Right atrium auricular region (tissue), 2 donors: ENCODE measurements around the gene COL13A1. TPM values are rescaled to one million over a fixed set of nuclear protein-coding genes. Genes with fewer than 3 reads are reported as not detected.

Experiments
- DNase-seq: peaks from one replicate; pipeline ENCODE4 v3.0.0-alpha.2; 2019; ENCODE audit warnings: low spot score
- H3K27ac ChIP-seq, 2 donors: fragments of 200-600 bp; sonication (generic); 1 replicate in 1 of 2; 2 replicates in 1 of 2; pipeline ENCODE4 v1.5.1; 2016 to 2019
- H3K27me3 ChIP-seq, 2 donors: fragments of 200-600 bp; sonication (generic); one replicate each; pipeline versions ENCODE4 v1.5.1 to v1.6.0; 2017 to 2019
- H3K36me3 ChIP-seq: fragments of 200-600 bp; sonication (generic); one replicate; pipeline ENCODE4 v1.5.1; 2016
- H3K4me1 ChIP-seq, 2 donors: fragments of 200-600 bp; sonication (generic); one replicate each; pipeline versions ENCODE4 v1.5.1 to v1.6.0; 2017 to 2019
- H3K4me3 ChIP-seq, 2 donors: fragments of 200-600 bp; sonication (generic); 1 replicate in 1 of 2; 2 replicates in 1 of 2; pipeline ENCODE4 v1.5.1; 2017 to 2019; ENCODE audit warnings: mild to moderate bottlenecking in 1 of 2, moderate library complexity in 1 of 2
- H3K9me3 ChIP-seq, 2 donors: fragments of 200-600 bp; sonication (generic); one replicate each; pipeline ENCODE4 v1.5.1; 2019
- total RNA-seq, 2 donors: library from RNA; depleted of rRNA; stranded (reverse); fragments of >200 nt; gene quantifications; one replicate each; pipeline ENCODE4 v1.1.0, GENCODE V29; 2016
- TF ChIP-seq, protein P1 (sequence below), 2 donors: fragments of 200-600 bp; sonication (generic); IDR thresholded peaks; one replicate each; pipeline ENCODE4 v1.5.1; 2019; ENCODE audit warnings: antibody characterized with exemption in 2 of 2

Gene COL13A1
- total RNA-seq, 2 donors from 2014 or later = 5.7 to 11.8 TPM

DNA sequence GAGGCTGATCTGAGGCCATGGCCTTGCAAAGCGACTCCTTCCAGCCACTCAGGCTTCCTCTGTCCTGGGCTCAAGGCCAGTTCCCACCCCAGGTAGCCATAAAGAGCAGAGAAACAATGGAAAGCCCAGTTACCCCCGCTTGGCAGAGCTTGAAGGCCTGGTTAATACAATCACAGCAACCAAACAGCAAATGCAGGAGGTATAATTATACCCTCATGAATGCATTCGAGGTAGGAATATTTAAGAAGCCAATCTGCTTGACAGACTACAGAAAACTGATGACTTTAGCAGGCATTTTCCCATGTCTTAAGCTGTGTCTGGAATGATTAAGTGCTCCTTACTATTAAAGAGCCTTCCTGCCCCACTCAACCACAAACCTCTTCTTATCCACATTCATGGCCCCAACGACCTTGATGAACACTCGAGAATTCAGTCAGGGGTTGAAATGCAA is 136.9 kb downstream of the COL13A1 start:
- TF ChIP-seq, protein P1, sequence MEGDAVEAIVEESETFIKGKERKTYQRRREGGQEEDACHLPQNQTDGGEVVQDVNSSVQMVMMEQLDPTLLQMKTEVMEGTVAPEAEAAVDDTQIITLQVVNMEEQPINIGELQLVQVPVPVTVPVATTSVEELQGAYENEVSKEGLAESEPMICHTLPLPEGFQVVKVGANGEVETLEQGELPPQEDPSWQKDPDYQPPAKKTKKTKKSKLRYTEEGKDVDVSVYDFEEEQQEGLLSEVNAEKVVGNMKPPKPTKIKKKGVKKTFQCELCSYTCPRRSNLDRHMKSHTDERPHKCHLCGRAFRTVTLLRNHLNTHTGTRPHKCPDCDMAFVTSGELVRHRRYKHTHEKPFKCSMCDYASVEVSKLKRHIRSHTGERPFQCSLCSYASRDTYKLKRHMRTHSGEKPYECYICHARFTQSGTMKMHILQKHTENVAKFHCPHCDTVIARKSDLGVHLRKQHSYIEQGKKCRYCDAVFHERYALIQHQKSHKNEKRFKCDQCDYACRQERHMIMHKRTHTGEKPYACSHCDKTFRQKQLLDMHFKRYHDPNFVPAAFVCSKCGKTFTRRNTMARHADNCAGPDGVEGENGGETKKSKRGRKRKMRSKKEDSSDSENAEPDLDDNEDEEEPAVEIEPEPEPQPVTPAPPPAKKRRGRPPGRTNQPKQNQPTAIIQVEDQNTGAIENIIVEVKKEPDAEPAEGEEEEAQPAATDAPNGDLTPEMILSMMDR (IDR thresholded peaks at IDR 0.05) = no peak
- Histone ChIP-seq H3K4me1 (no peaks in the 10 kb centered on the region), H3K9me3 (no peaks in the 10 kb centered on the region), H3K36me3 (no peaks in the 10 kb centered on the region), H3K27me3 (no peaks in the 10 kb centered on the region), H3K4me3 (no peak overlapping the region), H3K27ac (no peak overlapping the region)
- DNase-seq = no peak

DNA sequence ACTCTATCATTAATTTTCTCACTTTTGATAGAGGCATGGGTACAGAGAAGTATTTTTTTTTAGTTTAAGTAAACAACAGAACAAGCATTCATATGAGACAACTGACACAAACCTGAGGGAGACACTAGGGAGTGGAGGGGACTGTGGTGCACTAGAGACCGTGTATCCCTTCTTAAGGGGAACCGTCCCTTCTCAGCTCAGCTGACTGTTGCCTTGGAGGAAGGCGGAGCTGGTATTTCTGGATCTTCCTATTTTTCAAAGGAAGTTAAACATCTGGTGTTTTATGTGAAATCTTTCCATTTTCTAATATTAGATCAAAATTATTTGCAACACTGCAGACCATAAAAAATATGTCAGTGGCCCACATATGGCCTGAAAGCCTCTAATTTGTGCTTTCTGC is 137.4 kb downstream of the COL13A1 start:
- Histone ChIP-seq H3K9me3 (no peaks in the 10 kb centered on the region), H3K4me1 (no peaks in the 10 kb centered on the region), H3K36me3 (no peaks in the 10 kb centered on the region), H3K4me3 (no peak overlapping the region), H3K27ac (no peak overlapping the region), H3K27me3 (no peaks in the 10 kb centered on the region)
- no peak for DNase-seq
- TF ChIP-seq, protein P1 (IDR thresholded peaks at IDR 0.05) = no peak

DNA sequence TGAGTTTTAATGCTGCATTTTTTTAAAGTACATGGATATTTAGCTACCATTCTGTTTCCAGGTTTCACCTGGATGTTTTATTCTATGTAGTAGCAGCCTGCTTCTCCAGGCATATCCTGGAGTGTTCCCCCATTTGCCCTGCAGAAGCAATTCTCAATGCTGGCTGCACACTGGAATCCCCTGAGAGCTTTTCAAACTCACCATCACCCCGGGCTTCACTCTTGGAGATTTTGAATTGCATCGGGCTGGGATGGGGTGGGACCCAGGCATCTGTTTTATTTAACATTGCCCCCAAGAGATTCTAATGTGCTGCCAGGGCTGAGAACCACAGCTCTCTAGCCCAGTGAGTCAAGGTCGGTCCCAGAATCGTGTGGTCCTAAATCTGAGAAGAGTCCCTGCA is 137.8 kb downstream of the COL13A1 start:
- TF ChIP-seq, protein P1 (IDR thresholded peaks at IDR 0.05) = no peak
- H3K27ac ChIP-seq = no peak overlapping the region
- H3K4me3 ChIP-seq = no peak overlapping the region
- H3K36me3 ChIP-seq = no peaks in the 10 kb centered on the region
- no peaks in the 10 kb centered on the region for H3K9me3 ChIP-seq
- no peaks in the 10 kb centered on the region for H3K27me3 ChIP-seq
- no peak for DNase-seq
- H3K4me1 ChIP-seq = no peaks in the 10 kb centered on the region

DNA sequence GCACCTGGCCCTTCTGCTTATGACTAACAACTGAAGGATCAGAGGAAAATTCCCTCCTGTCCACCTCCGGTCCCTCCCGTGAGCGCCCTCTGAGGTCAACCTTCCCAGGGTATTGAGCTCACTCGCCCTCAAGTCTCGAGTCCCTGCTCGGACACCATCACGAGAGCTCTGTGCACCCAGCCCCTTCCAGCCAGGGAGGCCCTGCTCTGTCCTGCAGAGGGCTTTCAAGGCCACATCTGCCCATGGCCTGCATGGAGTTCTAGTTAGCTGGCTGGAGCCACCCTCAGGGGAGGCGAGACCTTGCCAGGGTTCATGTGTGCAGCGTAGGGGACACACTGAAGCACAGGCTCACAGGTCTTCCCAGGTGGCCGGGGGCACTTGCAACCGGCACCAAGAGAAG is 140.0 kb downstream of the COL13A1 start:
- no peak overlapping the region for H3K4me3 ChIP-seq
- H3K27me3 ChIP-seq = no peaks in the 10 kb centered on the region
- no peaks in the 10 kb centered on the region for H3K4me1 ChIP-seq
- TF ChIP-seq, protein P1 (IDR thresholded peaks at IDR 0.05) = no peak
- no peaks in the 10 kb centered on the region for H3K9me3 ChIP-seq
- no peak overlapping the region for H3K27ac ChIP-seq
- no peak for DNase-seq
- no peaks in the 10 kb centered on the region for H3K36me3 ChIP-seq

DNA sequence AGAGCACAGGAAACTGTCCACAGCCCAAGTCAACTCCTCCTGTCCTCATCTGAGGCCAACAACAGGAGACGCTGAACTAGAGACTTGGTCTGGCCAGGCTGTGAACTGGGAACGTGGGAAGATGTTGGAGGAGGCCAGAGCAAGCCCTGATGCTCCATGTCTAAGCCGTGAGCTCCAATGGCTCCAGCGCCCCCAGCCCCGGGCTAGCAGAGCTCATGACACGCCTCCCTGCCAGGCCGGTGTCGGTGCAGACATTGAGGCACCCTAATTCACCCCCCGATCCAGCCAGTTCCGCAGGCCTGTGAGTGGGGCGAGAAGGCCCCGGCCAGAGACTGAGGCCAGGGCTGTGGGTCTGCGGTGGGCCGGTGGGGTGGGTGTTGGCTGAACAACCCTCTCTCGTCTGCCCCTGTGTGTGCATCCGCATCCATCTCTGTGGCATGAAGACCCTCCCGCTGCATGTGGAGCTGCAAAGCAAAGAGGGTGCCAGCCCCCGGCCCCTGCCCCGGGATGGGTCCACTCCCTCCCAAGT is 141.7 kb downstream of the COL13A1 start:
- Histone ChIP-seq H3K9me3 (no peaks in the 10 kb centered on the region), H3K27ac (no peak overlapping the region), H3K27me3 (no peaks in the 10 kb centered on the region), H3K4me1 (no peaks in the 10 kb centered on the region), H3K36me3 (no peaks in the 10 kb centered on the region), H3K4me3 (no peak overlapping the region)
- TF ChIP-seq, protein P1 (IDR thresholded peaks at IDR 0.05) = no peak
- DNase-seq = no peak

DNA sequence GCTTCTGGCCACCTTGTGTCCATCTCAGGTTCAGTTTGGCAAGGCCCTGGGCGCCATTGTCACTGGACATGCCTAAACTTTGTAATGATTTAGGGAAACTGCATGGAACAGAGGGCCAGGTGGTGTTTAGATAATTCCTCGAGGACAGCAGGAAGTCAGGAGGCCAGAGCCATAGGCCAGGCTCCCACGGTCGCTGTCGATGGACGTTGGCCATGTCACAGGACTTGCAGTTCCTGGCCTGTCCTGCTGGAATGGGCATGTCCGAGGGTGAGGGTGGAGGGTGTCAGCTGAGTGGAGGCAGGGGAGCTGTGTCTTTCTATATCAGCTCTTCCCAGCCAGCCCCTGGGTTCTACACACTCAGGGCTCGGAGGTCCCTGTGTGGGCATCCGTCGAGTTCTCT is 143.1 kb downstream of the COL13A1 start:
- Histone ChIP-seq H3K27me3 (no peaks in the 10 kb centered on the region), H3K4me3 (no peak overlapping the region), H3K36me3 (no peaks in the 10 kb centered on the region), H3K9me3 (no peaks in the 10 kb centered on the region), H3K27ac (no peak overlapping the region), H3K4me1 (no peaks in the 10 kb centered on the region)
- TF ChIP-seq, protein P1 (IDR thresholded peaks at IDR 0.05) = no peak
- DNase-seq = no peak
